Dedifferentiated amniotic fluid mesenchymal stem cell (primary cell): ENCODE results near the gene TEX51.

Experiments
- DNase-seq: peaks from one replicate; pipeline ENCODE4 v3.0.0-alpha.2; 2016; ENCODE audit errors: extremely low spot score

The TEX51 gene

DNA sequence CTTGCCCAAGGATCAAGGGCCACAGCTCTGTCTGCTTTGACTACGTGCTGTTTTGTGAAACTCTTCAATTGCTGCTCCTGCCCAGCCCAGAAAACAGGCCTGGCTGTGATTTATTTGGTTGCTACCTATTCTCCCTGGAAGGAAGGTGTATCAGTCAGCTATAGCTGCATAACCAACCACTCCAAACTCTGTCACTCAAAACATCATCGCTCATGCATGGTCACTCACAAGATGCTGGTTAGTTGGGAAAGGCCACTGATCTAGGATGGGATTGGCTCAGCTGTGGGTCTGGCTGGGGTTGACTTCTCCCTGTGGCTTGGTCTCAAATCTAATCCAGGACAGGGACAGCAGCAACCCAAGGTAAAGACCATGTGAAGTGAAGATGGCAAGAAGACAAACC, 14.6 kb downstream of the TEX51 start:
- no peak for DNase-seq

- no peak for DNase-seq
These were observed 15.4 kb downstream of the TEX51 start for GRCh38 chr2:126913881-126914615.

DNA sequence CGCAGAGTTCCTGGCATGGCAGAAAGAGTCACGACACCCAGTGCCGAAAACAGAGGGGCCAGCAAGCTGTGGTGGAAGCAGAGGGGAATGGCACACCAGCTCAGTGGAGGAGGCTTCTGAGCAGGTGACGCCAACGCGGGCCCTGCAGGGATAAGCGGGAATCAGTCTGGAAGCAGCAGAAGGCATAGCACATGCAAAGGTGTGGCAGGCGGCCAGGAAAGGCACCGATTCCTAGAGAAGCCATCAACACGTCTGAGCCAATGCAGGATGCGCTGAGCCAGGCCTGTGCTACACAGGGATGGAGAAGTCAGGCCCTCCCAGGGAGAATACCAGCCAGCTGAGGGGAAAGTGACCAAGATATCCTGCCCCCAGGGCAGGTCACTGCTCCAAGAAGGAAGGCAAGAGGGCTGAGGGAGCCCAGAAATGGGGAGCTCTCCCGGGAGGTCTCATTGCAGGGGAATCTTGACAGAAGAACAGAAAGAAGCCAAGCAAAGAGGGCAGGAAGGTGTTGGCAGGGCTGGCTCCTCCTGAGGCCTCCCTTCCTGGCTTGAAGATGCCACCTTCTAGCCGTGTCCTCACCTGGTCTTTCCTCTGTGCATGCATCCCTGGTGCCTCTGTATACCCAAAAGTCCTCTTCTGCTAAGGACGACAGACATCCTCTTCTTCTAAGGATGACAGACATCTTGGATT, 16.3 kb downstream of the TEX51 start:
- no peak for DNase-seq

- DNase-seq, result no peak
These were observed 17.2 kb downstream of the TEX51 start for GRCh38 chr2:126915903-126916302.

- DNase-seq, result no peak
These were observed 18.1 kb downstream of the TEX51 start for GRCh38 chr2:126916744-126917143.

- DNase-seq, result no peak
These were observed 22.4 kb downstream of the TEX51 start for GRCh38 chr2:126921066-126921465.

- DNase-seq, result no peak
These were observed 32.4 kb downstream of the TEX51 start for GRCh38 chr2:126930970-126931590.

GRCh38 chr2:126932529-126932928, 33.8 kb downstream of the TEX51 start:
- no peak for DNase-seq

DNA sequence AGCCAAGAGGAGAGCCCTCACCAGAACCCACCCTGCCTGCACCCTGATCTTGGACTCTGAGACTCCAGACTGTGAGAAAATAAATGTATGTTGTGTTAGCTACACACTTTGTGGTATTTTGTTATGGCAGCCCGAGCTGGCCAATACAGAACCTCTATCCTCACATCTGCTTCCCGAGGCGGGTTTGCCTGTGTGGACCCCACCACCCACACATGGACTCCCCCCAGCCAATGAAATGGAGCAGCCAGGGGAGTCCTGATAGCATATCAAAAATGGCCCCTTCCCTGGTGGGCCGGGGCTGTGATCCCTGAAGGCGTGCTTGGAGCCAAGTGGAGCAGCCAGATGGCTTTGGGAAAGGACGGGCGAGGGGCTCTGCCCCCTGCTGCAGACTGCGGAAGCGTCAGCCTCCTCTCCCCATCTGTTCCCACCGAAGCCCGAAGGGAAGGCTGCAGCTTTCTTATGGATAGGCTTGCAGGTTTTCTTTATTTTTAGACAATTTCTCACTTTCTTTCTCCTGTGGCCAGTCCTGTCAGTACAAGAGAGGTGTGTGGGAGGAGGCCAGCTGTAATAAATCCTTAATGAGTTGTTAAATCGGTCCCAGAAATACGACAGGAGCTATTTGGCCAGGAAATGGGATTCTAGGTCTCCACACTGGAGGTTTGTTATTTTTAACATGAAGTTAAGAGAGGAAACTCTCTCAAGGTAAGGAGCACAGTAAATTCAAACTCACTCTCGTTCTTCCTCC, 34.4 kb downstream of the TEX51 start:
- no peak for DNase-seq

- no peak for DNase-seq
These were observed 35.0 kb downstream of the TEX51 start for GRCh38 chr2:126933711-126934091.

DNA sequence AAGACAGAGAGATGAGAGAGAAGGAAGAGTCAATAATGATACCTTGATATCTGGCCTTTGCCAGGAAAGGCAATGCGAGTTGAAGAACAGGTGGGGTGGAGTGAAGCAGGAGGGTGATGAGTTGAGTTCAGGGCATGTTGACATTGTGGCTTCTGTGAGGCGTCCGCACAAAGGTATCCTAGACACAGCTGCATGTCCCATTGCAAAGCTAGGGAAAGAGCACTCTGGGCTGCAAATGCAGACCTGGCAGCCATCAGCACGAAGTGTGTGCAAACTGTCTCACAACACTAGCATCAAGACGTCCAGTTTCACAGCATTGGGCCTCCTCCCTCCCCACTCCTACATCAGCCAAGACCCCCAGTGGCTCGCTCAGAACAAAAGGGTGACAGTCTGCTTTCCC, 36.1 kb downstream of the TEX51 start:
- no peak for DNase-seq

DNA sequence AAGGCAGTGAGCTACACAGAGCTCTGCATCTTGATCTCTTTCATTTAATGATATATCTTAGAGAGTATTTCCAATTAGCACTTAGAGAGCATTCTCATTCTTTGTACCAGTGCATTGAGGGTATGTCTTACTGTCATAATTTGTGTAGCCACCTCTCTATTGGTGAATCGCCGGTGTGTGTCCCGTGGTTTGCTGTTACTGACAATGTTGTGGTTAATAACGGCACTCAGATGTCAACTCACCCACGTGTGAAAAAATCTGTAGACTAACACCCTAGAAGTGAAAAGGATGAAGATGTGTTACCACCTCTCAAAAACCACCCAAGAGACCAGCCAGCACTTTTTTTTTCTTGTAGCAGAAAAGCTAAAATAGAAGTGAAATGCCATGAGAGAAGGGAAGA, 37.1 kb downstream of the TEX51 start:
- DNase-seq, result no peak

DNA sequence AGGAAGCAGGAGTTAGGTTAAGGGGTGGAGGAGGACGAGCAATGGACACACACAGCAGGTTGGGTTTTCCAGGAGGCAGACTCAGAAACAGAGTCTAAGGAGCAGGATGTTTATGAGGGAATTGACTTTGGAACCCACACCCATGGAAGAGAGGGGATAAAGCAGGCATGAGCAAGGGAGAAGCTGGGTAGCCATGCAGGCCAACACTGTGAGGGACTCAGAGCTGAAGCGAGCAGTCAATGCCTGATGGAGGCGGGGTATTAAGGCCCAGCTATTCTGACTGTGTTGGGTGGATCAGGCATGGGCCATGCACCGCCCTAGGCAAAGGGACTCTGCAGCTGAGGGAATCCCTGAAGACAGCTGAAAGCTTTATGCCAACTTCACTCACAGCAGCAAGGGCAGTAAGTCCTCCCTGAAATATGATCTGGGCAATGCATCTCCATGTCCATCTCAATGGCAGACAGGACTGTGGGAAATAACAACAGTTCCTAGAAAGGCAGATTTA, 37.6 kb downstream of the TEX51 start:
- no peak for DNase-seq

- no peak for DNase-seq
These were observed 41.6 kb downstream of the TEX51 start for GRCh38 chr2:126940331-126940730.

DNA sequence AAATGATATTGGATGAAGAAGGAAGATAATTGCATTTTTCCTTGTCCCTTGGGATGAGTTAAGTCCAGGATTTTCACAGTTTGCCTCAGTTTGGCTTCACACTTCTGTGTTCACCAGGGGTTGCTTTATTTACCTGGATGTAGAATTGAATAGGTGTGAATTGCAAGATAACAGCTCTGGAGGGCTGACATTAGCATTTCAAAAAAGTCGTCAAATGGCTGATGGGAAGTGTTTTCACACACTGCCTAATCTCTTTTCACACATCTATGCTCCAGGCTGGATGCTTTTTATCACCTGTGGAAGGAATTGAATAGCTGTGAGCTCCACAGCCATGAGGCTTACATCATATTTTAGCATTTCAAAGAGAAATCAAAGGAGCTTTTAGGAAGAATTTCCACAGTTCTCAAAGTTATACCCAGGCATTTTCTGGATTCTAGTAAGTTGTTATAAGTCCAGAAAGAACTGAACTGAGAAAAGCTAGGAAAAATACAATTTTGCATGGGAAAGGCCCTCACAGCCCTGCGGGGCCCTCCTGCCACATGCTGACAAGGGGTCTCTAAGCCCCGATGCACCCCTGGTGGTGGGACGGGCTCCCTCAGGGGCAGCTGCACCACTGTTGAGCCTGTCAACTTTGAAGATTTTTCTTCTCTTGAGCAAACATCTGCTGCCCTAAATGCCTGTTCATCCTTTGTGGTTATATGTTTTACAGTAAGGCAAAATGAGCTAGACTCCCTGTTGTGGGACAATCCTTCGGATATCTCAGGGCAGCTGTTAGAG, 43.9 kb downstream of the TEX51 start:
- DNase-seq, result no peak

DNA sequence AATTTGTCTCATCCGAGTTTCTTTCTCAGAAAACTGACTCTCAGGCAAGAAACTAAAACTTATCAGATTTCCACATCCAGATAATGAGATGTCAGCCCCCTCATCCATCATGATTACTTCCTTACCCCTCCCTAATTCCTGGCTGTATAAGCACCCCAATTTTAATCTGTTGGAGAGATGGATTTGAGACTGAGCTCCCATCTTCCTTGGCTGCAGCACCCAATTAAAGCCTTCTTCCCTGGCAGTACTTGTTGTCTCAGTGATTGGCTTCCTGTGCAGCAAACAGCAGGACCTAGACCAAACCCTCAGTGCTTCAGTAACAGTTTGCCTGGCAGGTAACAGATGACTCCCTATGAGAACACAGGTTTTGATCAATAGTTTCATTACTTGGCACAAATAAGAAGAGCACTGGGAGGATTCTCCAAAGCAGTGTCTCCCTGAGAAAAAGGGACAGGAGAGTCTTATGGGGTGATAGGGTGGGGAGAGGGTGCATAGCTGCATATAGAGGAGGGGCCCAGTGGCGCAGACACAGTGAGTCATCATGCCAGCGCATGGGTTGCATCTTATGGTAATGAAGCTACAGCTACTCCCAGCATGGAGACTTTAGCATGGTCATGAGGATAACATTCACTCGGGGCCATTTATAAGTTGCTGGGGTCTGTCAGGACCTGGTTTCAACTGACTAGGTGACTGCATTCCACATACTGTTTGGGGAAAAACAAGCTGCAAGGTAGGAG, 45.1 kb downstream of the TEX51 start:
- DNase-seq, result no peak

GRCh38 chr2:126945118-126945517, 46.4 kb downstream of the TEX51 start:
- no peak for DNase-seq

GRCh38 chr2:126946318-126947102, 47.8 kb downstream of the TEX51 start:
- DNase-seq, result no peak

DNA sequence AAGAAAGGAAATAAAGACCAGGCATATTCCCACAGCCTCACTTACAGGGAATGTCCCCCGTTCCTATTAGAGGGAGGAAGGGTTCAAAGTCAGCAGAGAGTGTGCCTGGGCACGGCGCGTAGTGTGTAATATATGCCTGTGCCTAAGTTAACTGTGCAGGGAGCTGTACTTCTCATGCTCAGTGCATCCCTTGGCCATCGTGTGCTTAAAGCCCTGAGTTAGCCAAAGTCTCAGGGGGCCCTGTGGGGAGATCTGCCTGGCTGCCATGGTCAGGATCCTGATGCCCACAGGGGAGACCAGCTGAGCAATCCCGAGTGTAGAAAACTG, 48.4 kb downstream of the TEX51 start:
- DNase-seq, result no peak

DNA sequence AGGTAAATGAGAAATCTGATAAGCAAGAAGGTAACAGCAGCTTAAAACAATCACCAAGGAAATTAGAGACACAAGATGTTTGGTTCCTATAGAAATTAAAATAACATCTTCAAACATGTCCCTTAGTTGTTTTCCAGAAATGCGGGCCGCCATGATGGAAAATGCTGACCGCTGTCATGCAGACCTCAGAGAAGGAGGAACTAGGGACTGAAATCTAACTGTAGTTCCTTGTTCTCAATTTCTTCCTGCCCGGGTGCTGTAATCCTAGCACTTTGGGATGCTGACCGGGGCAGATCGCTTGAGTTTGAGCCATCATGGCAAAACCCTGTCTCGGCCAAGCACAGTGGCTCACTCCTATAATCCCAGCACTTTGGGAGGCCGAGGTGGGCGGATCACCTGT, 51.1 kb downstream of the TEX51 start:
- DNase-seq, result no peak
